ENCODE measurements around the gene PNMA1.

PNMA1 gene

GRCh38 chr14:73717711-73718417 lies 3.7 kb upstream of the PNMA1 start:
- H4K20me1 ChIP-seq (ENCODE audit: insufficient read depth, low read length): peaks cover 40% of the 10 kb centered on the region
- no peak overlapping the region for H3K27ac ChIP-seq (ENCODE audit: low read length)
- H3K4me1 ChIP-seq (ENCODE audit: low read length): 0 out of 2 replicates have a peak, but pooled peaks cover 5% of the 10 kb centered on the region
- no peak overlapping the region for H2AFZ ChIP-seq (ENCODE audit: low read depth, low read length)
- no peak overlapping the region for H3K4me3 ChIP-seq (ENCODE audit: low read length)
- no peaks in the 10 kb centered on the region for H3K79me2 ChIP-seq (ENCODE audit: low read length)
- H3K27me3 ChIP-seq (ENCODE audit: low read depth, low read length): no peaks in the 10 kb centered on the region
- no peak overlapping the region for H3K9ac ChIP-seq (ENCODE audit: low read length)
- H3K9me3 ChIP-seq (ENCODE audit: insufficient read depth, low read length): no peaks in the 10 kb centered on the region
- H3K4me2 ChIP-seq (ENCODE audit: low read length): no peak overlapping the region
- TF ChIP-seq CTCF (IDR thresholded peaks at IDR 0.05; ENCODE audit: low read depth, low read length): no peak
- no peak for TF ChIP-seq EZH2phosphoT487 (IDR thresholded peaks at IDR 0.05; ENCODE audit: low read depth)
- H3K36me3 ChIP-seq (replicated peaks; ENCODE audit: low read depth, low read length): peaks cover 66% of the 10 kb centered on the region

GRCh38 chr14:73717266-73717665 lies 3.1 kb upstream of the PNMA1 start:
- no peak overlapping the region for H3K27ac ChIP-seq (ENCODE audit: low read length)
- H3K4me3 ChIP-seq (ENCODE audit: low read length): no peak overlapping the region
- peaks cover 61% of the 10 kb centered on the region for H3K36me3 ChIP-seq (replicated peaks; ENCODE audit: low read depth, low read length)
- no peak overlapping the region for H2AFZ ChIP-seq (ENCODE audit: low read depth, low read length)
- H3K79me2 ChIP-seq (ENCODE audit: low read length): no peaks in the 10 kb centered on the region
- no peak overlapping the region for H3K4me2 ChIP-seq (ENCODE audit: low read length)
- H3K9ac ChIP-seq (ENCODE audit: low read length): no peak overlapping the region
- H4K20me1 ChIP-seq (ENCODE audit: insufficient read depth, low read length): peaks cover 40% of the 10 kb centered on the region
- H3K4me1 ChIP-seq (ENCODE audit: low read length): 0 out of 2 replicates have a peak, but pooled peaks cover 5% of the 10 kb centered on the region
- no peak for TF ChIP-seq EZH2phosphoT487 (IDR thresholded peaks at IDR 0.05; ENCODE audit: low read depth)
- TF ChIP-seq CTCF (IDR thresholded peaks at IDR 0.05; ENCODE audit: low read depth, low read length): no peak
- H3K9me3 ChIP-seq (ENCODE audit: insufficient read depth, low read length): no peaks in the 10 kb centered on the region
- H3K27me3 ChIP-seq (ENCODE audit: low read depth, low read length): no peaks in the 10 kb centered on the region

GRCh38 chr14:73715707-73716106 lies 1.5 kb upstream of the PNMA1 start:
- H3K9ac ChIP-seq (ENCODE audit: low read length): no peak overlapping the region
- no peak overlapping the region for H3K4me3 ChIP-seq (ENCODE audit: low read length)
- H4K20me1 ChIP-seq (ENCODE audit: insufficient read depth, low read length): peaks cover 41% of the 10 kb centered on the region
- H3K4me2 ChIP-seq (ENCODE audit: low read length): no peak overlapping the region
- TF ChIP-seq CTCF (IDR thresholded peaks at IDR 0.05; ENCODE audit: low read depth, low read length): no peak
- H3K36me3 ChIP-seq (replicated peaks; ENCODE audit: low read depth, low read length): peaks cover 46% of the 10 kb centered on the region
- no peak overlapping the region for H3K27ac ChIP-seq (ENCODE audit: low read length)
- H3K9me3 ChIP-seq (ENCODE audit: insufficient read depth, low read length): no peaks in the 10 kb centered on the region
- no peaks in the 10 kb centered on the region for H3K27me3 ChIP-seq (ENCODE audit: low read depth, low read length)
- no peak overlapping the region for H2AFZ ChIP-seq (ENCODE audit: low read depth, low read length)
- H3K79me2 ChIP-seq (ENCODE audit: low read length): no peaks in the 10 kb centered on the region
- 0 out of 2 replicates have a peak, but pooled peaks cover 5% of the 10 kb centered on the region for H3K4me1 ChIP-seq (ENCODE audit: low read length)

GRCh38 chr14:73714656-73715081 lies 485 bp upstream of the PNMA1 start:
- Histone ChIP-seq H3K27me3 (ENCODE audit: low read depth, low read length) (no peaks in the 10 kb centered on the region), H2AFZ (ENCODE audit: low read depth, low read length) (no peak overlapping the region), H4K20me1 (ENCODE audit: insufficient read depth, low read length) (peaks cover 41% of the 10 kb centered on the region), H3K4me1 (ENCODE audit: low read length) (0 out of 2 replicates have a peak, but pooled peaks cover 5% of the 10 kb centered on the region), H3K4me3 (ENCODE audit: low read length) (peak overlapping the region; percentile 75), H3K4me2 (ENCODE audit: low read length) (peak overlapping the region; percentile 76), H3K36me3 (replicated peaks; ENCODE audit: low read depth, low read length) (peaks cover 40% of the 10 kb centered on the region), H3K9ac (ENCODE audit: low read length) (no peak overlapping the region), H3K79me2 (ENCODE audit: low read length) (no peaks in the 10 kb centered on the region), H3K9me3 (ENCODE audit: insufficient read depth, low read length) (no peaks in the 10 kb centered on the region), H3K27ac (ENCODE audit: low read length) (no peak overlapping the region)
- TF ChIP-seq CTCF (IDR thresholded peaks at IDR 0.05; ENCODE audit: low read depth, low read length): no peak
- TF ChIP-seq EZH2phosphoT487 (IDR thresholded peaks at IDR 0.05; ENCODE audit: low read depth): no peak

Measured in OCI-LY3 (cell line).